Measurements from ENCODE around the gene CCL1. TPM values are rescaled to one million over a fixed set of nuclear protein-coding genes. Genes with fewer than 3 reads are reported as not detected.

The CCL1 gene
- polyA plus RNA-seq, 3 donors, result not detected

DNA sequence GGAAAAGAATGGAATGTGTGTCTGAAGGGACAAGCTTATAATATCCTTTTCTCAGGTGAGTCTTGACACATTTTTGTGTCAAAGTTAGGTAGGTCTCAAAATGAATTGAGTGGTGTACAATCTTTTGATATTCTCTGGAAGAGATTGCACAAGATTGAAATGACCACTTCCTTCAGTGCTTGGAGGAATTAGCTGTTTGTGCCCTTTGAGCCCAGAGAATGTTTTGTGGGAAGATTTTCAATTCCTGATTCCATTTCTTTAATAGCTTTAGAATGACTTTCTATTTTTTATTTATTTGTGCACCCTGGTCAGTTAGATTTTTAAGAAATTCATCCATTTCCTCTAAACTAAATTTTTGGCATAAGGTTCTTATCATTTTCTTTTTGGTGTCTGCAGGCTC is 8.4 kb downstream of the CCL1 start:
- Histone ChIP-seq H3K4me1 (ENCODE audit: control insufficient read depth in 1 of 2, insufficient read depth in 2 of 2, low read length in 2 of 2) (peaks cover 5 to 12% of the 10 kb centered on the region in 2 donors), H3K36me3 (replicated peaks in 1 of 2; ENCODE audit: control insufficient read depth in 1 of 2, insufficient read depth in 2 of 2, low read length in 2 of 2) (no peaks in the 10 kb centered on the region), H4K20me1 (ENCODE audit: insufficient read depth, low read length) (no peaks in the 10 kb centered on the region), H2AFZ (ENCODE audit: insufficient read depth, low read depth, low read length, poor library complexity, severe bottlenecking) (no peak overlapping the region), H3K9me3 (replicated peaks in 1 of 2; ENCODE audit: control insufficient read depth in 1 of 2, insufficient read depth in 1 of 2, low read length in 2 of 2) (no peaks in the 10 kb centered on the region), H3K4me2 (replicated peaks; ENCODE audit: extremely low read depth, low read length, poor library complexity, severe bottlenecking) (no peak overlapping the region), H3K79me2 (ENCODE audit: insufficient read depth, low read length) (no peaks in the 10 kb centered on the region), H3K4me3 (replicated peaks in 1 of 3; ENCODE audit: low read depth in 2 of 3, low read length in 3 of 3) (no peak overlapping the region), H3K9ac (ENCODE audit: insufficient read depth, low read length, poor library complexity, severe bottlenecking) (no peak overlapping the region), H3K27me3 (ENCODE audit: control insufficient read depth in 2 of 2, insufficient read depth in 2 of 2, low read length in 2 of 2) (no peaks in the 10 kb centered on the region), H3K27ac (ENCODE audit: low read depth in 1 of 2, low read length in 2 of 2) (no peak overlapping the region)
- DNase-seq, result no peak
- TF ChIP-seq, protein P1, sequence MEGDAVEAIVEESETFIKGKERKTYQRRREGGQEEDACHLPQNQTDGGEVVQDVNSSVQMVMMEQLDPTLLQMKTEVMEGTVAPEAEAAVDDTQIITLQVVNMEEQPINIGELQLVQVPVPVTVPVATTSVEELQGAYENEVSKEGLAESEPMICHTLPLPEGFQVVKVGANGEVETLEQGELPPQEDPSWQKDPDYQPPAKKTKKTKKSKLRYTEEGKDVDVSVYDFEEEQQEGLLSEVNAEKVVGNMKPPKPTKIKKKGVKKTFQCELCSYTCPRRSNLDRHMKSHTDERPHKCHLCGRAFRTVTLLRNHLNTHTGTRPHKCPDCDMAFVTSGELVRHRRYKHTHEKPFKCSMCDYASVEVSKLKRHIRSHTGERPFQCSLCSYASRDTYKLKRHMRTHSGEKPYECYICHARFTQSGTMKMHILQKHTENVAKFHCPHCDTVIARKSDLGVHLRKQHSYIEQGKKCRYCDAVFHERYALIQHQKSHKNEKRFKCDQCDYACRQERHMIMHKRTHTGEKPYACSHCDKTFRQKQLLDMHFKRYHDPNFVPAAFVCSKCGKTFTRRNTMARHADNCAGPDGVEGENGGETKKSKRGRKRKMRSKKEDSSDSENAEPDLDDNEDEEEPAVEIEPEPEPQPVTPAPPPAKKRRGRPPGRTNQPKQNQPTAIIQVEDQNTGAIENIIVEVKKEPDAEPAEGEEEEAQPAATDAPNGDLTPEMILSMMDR (IDR thresholded peaks at IDR 0.05), result no peak
- Mint-ChIP-seq H3K4me3 (no peak overlapping the region), H3K9me3 (peaks cover 0 to 5% (median 3%) of the 10 kb centered on the region in 7 donors), H3K4me1 (peaks cover 15% of the 10 kb centered on the region), H3K27me3 (ENCODE audit: low read depth in 3 of 3) (peaks cover 1 to 2% (median 2%) of the 10 kb centered on the region in 3 donors), H3K36me3 (no peaks in the 10 kb centered on the region), H3K27ac (no peak overlapping the region)
- intact Hi-C loops (cut with micrococcal nuclease), result loop anchor here in 1 of 2 donors (5.0 kb wide), 1 partner anchor 32 kb away; no protein-coding TSS in a partner anchor

DNA sequence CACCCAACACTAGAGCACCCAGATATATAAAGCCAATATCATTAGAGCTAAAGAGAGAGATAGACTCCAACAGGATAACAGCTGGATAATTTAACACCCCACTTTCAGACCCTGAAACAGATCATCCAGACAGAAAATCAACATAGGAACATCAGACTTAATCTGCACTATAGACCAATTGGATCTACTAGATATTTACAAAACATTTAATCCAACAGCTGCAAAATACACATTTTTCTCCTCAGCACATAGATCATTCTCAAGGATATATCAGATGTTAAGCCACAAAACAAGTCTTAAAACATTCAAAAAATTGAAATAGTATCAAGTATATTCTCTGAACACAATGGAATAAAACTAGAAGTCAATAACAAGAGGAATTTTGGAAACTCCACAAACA is 10.8 kb downstream of the CCL1 start:
- Histone ChIP-seq H3K4me3 (replicated peaks in 1 of 3; ENCODE audit: low read depth in 2 of 3, low read length in 3 of 3) (no peak overlapping the region), H3K9me3 (replicated peaks in 1 of 2; ENCODE audit: control insufficient read depth in 1 of 2, insufficient read depth in 1 of 2, low read length in 2 of 2) (no peaks in the 10 kb centered on the region), H4K20me1 (ENCODE audit: insufficient read depth, low read length) (no peaks in the 10 kb centered on the region), H2AFZ (ENCODE audit: insufficient read depth, low read depth, low read length, poor library complexity, severe bottlenecking) (no peak overlapping the region), H3K4me2 (replicated peaks; ENCODE audit: extremely low read depth, low read length, poor library complexity, severe bottlenecking) (no peak overlapping the region), H3K36me3 (replicated peaks in 1 of 2; ENCODE audit: control insufficient read depth in 1 of 2, insufficient read depth in 2 of 2, low read length in 2 of 2) (no peaks in the 10 kb centered on the region), H3K27ac (ENCODE audit: low read depth in 1 of 2, low read length in 2 of 2) (no peak overlapping the region), H3K27me3 (ENCODE audit: control insufficient read depth in 2 of 2, insufficient read depth in 2 of 2, low read length in 2 of 2) (peaks cover 0 to 2% of the 10 kb centered on the region in 2 donors), H3K79me2 (ENCODE audit: insufficient read depth, low read length) (no peaks in the 10 kb centered on the region), H3K4me1 (ENCODE audit: control insufficient read depth in 1 of 2, insufficient read depth in 2 of 2, low read length in 2 of 2) (peaks cover 5 to 12% of the 10 kb centered on the region in 2 donors), H3K9ac (ENCODE audit: insufficient read depth, low read length, poor library complexity, severe bottlenecking) (no peak overlapping the region)
- Mint-ChIP-seq H3K4me3 (no peak overlapping the region), H3K4me1 (peaks cover 15% of the 10 kb centered on the region), H3K27me3 (ENCODE audit: low read depth in 3 of 3) (peaks cover 0 to 2% (median 1%) of the 10 kb centered on the region in 3 donors), H3K9me3 (peaks cover 0 to 5% (median 3%) of the 10 kb centered on the region in 7 donors), H3K27ac (no peak overlapping the region), H3K36me3 (no peaks in the 10 kb centered on the region)
- intact Hi-C loops (cut with micrococcal nuclease), result no loop called here
- TF ChIP-seq, protein P1 (IDR thresholded peaks at IDR 0.05), result no peak
- no peak for DNase-seq

Measured in CD14-positive monocyte (primary cell).